ENCODE measurements around the gene CAPZB. TPM values are rescaled to one million over a fixed set of nuclear protein-coding genes. Genes with fewer than 3 reads are reported as not detected.

The CAPZB gene
- total RNA-seq, 1 donor from 2014 or later = 93.6 TPM

GRCh38 chr1:19371226-19372135 is 113.9 kb downstream of the CAPZB start:
- no peak overlapping the region for H3K4me3 ChIP-seq (ENCODE audit: low read depth, low read length)
- H3K27me3 ChIP-seq (ENCODE audit: control insufficient read depth, insufficient read depth, low read length) = no peaks in the 10 kb centered on the region
- no peak for DNase-seq (ENCODE audit: low read depth)
- peaks cover 1% of the 10 kb centered on the region for H3K36me3 ChIP-seq (ENCODE audit: control insufficient read depth, insufficient read depth, low read length)
- TF ChIP-seq CTCF (IDR thresholded peaks at IDR 0.05; ENCODE audit: insufficient read depth, low read length, poor library complexity, severe bottlenecking) = no peak

DNA sequence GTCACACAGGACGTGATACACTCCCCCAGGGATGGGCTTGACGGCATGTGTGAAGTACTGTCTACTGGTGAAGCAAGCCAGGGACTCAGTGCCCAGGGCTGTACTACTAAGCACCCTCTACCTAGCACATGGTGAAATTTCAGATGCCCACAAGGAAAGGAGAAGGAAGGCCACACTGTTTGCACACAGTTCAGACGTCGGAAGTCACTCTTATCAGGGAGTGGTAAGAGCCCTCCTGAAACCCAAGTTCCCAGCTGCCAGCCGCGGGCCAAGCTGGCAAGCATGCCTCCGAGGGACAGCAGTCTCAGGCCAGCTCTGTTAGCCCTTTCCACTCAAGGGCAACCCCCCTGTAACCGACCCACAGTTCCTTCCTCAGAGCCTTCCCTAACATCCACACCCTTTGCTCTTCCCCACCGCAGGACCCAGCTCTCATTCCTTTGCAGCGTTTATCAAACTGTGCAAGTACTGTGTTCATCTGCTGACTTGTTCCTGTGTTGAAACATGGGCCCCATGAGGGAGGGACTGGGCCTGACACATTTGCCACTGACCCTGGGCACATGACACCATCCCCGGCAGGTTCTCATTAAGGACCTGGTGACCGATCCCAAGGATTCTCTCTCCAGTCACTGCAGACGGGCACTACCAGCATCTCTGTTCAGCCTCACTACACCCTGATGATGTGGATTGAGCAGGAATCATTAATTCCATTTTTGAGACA is 114.7 kb downstream of the CAPZB start:
- H3K36me3 ChIP-seq (ENCODE audit: control insufficient read depth, insufficient read depth, low read length) = peaks cover 1% of the 10 kb centered on the region
- TF ChIP-seq CTCF (IDR thresholded peaks at IDR 0.05; ENCODE audit: insufficient read depth, low read length, poor library complexity, severe bottlenecking) = no peak

DNA sequence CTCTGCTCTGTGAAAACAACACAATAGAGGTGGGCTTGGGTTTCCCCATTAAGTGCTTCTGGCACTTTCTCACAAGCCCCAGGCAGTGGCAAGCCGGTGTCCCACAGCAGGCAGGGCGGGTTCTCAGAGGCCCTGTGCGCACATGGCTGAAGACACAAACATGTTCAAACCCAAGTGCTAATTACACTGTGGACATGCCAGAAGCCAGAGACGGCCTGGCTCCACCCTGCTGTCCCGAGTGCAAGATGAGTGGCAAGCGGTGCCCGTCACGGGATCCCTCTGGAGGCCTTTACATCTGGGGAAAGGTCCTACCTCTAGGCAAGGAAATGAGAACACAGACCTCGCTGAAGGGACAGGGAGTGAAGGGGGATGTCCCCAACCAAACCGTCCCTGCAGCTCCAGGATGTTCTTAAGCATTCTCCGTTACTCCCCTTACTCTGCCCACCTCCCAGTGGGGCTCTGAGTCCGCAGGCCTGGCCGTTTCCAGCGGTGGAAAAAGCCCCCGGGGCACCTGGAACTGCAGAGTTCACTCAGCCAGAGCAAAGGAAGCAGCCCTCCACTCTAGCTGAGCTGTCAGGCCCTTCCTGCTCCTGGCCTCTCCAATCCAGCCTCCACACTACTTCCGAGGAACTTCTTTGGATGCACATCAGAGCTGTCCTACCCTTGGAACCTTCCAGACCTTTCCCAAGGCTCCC is 115.8 kb downstream of the CAPZB start:
- Histone ChIP-seq H3K27me3 (ENCODE audit: control insufficient read depth, insufficient read depth, low read length) (no peaks in the 10 kb centered on the region), H3K36me3 (ENCODE audit: control insufficient read depth, insufficient read depth, low read length) (peaks cover 1% of the 10 kb centered on the region), H3K4me3 (ENCODE audit: low read depth, low read length) (no peak overlapping the region)
- TF ChIP-seq CTCF (IDR thresholded peaks at IDR 0.05; ENCODE audit: insufficient read depth, low read length, poor library complexity, severe bottlenecking) = no peak
- no peak for DNase-seq (ENCODE audit: low read depth)

More for the DNA sequence above, 114.7 kb downstream of the CAPZB start:
- H3K4me3 ChIP-seq (ENCODE audit: low read depth, low read length) = no peak overlapping the region
- no peak for DNase-seq (ENCODE audit: low read depth)
- no peaks in the 10 kb centered on the region for H3K27me3 ChIP-seq (ENCODE audit: control insufficient read depth, insufficient read depth, low read length)

DNA sequence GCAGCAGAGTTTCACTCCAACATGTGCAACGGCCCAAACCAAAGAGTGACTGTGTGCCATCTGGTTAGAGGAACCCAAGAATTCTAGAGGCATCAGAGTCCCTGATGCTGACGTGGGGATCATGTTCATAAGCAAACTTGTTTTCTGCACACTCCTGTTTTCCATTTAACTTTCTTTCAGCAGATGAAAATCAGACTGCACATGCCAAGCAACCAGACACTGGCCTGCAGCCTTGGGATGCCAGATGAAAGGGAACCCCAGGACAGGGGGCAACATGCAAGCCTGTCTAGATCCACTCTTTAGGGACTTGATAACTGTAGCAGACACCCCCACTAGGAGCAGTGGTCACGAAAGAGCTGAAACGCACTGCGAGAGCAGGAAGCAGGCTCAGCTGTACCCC is 116.4 kb downstream of the CAPZB start:
- Histone ChIP-seq H3K27me3 (ENCODE audit: control insufficient read depth, insufficient read depth, low read length) (no peaks in the 10 kb centered on the region), H3K4me3 (ENCODE audit: low read depth, low read length) (no peak overlapping the region), H3K36me3 (ENCODE audit: control insufficient read depth, insufficient read depth, low read length) (peaks cover 1% of the 10 kb centered on the region)
- no peak for DNase-seq (ENCODE audit: low read depth)
- TF ChIP-seq CTCF (IDR thresholded peaks at IDR 0.05; ENCODE audit: insufficient read depth, low read length, poor library complexity, severe bottlenecking) = no peak

DNA sequence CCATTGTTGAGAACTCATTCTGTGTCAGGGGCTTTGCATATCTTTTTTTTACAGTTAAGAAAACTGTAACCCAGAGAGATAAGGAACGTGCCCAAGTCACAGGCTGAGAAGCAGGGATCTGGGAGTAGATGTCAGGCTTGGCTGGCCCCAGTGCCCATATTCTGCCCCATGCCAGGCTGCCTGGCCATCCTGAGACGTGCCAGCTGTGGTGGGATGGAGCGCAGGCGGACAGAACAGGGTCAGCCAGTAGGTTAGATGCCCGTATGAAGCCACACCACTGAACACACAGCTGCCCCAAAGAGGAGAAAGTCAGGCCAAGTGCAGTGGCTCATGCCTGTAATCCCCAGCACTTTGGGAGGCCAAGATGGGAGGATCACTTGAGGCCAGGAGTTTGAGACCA is 117.3 kb downstream of the CAPZB start:
- H3K4me3 ChIP-seq (ENCODE audit: low read depth, low read length) = no peak overlapping the region
- no peak for TF ChIP-seq CTCF (IDR thresholded peaks at IDR 0.05; ENCODE audit: insufficient read depth, low read length, poor library complexity, severe bottlenecking)

More for the DNA sequence above, 117.3 kb downstream of the CAPZB start:
- no peaks in the 10 kb centered on the region for H3K27me3 ChIP-seq (ENCODE audit: control insufficient read depth, insufficient read depth, low read length)
- H3K36me3 ChIP-seq (ENCODE audit: control insufficient read depth, insufficient read depth, low read length) = peaks cover 1% of the 10 kb centered on the region
- no peak for DNase-seq (ENCODE audit: low read depth)
